A549 (cell line): Measurements from ENCODE around the gene ACTR3. TPM values are rescaled to one million over a fixed set of nuclear protein-coding genes. Genes with fewer than 3 reads are reported as not detected.

Experiments used
- ATAC-seq, 2 experiments: fragments of 200-7000 bp in 1 of 2; fragments of >200 bp in 1 of 2; cut with Nextera tagmentation in 1 of 2; cut with Tn5 transposase in 1 of 2; 3 replicates each; pipeline versions ENCODE4 v1.8.0 to v1.9.1; 2018 to 2020; ENCODE audit warnings: mild to moderate bottlenecking in 1 of 2, moderate library complexity in 1 of 2
- CTCF ChIA-PET: fragments of 300-600 bp; sonication (Branson Sonifier 250); formaldehyde crosslinking; extraction: SDS; loops from one replicate; lab custom pipeline; 2021; ENCODE audit warnings: antibody characterized with exemption, inconsistent platforms; lab: Yijun Ruan, JAX
- POLR2A ChIA-PET: fragments of 350-600 bp; formaldehyde crosslinking; extraction: SDS; loops from one replicate; lab custom pipeline; 2021; ENCODE audit warnings: antibody characterized with exemption, inconsistent platforms; lab: Yijun Ruan, JAX
- DNase-seq, 2 experiments: peaks; one replicate each; pipeline versions ENCODE4 v3.0.0 to v3.0.0-alpha.2; 2011 to 2016; ENCODE audit warnings: low read depth in 1 of 2, low spot score in 1 of 2
- FAIRE-seq: peaks from 2 replicates; lab custom pipeline; 2011; peaks lifted over from hg19 to GRCh38; lab: Jason Lieb, UNC
- H3K27ac ChIP-seq, 2 experiments: fragments of >200 bp; sonication (Bioruptor Twin); formaldehyde crosslinking; 3 replicates each; pipeline ENCODE4 v1.5.1; 2016 to 2017
- H3K4me1 ChIP-seq: fragments of >200 bp; sonication (Bioruptor Twin); formaldehyde crosslinking; 3 replicates; pipeline ENCODE4 v1.6.1; 2016
- H3K4me2 ChIP-seq: fragments of >200 bp; sonication (Bioruptor Twin); formaldehyde crosslinking; 3 replicates; pipeline ENCODE4 v1.6.1; 2016
- H3K4me3 ChIP-seq: fragments of >200 bp; sonication (Bioruptor Twin); formaldehyde crosslinking; 3 replicates; pipeline ENCODE4 v1.5.1; 2016
- H3K9me3 ChIP-seq: fragments of >200 bp; sonication (Bioruptor Twin); formaldehyde crosslinking; 3 replicates; pipeline ENCODE4 v1.6.1; 2016
- BHLHE40 ChIP-seq: IDR thresholded peaks from 2 replicates; pipeline ENCODE4 v1.6.1; 2012; ENCODE audit warnings: low read depth, low read length, inconsistent platforms
- CBX8 ChIP-seq: fragments of 200-600 bp; sonication (generic); IDR thresholded peaks from 2 replicates; pipeline ENCODE4 v1.6.1; 2016
- CHD2 ChIP-seq: fragments of 150-350 bp; IDR thresholded peaks from 2 replicates; pipeline ENCODE4 v1.6.1; 2014; ENCODE audit warnings: low read length; ENCODE audit not compliant: partially characterized antibody
- CHD4 ChIP-seq: fragments of 200-600 bp; sonication (generic); IDR thresholded peaks from 2 replicates; pipeline ENCODE4 v1.6.1; 2016; ENCODE audit warnings: antibody characterized with exemption, mild to moderate bottlenecking, borderline replicate concordance
- EHMT2 ChIP-seq: fragments of 200-600 bp; sonication (generic); IDR thresholded peaks from 2 replicates; pipeline ENCODE4 v1.6.1; 2016; ENCODE audit warnings: antibody characterized with exemption, low read depth, mild to moderate bottlenecking, moderate library complexity
- EP300 ChIP-seq, 2 experiments: fragments of >200 bp; sonication (Bioruptor Twin); formaldehyde crosslinking; IDR thresholded peaks; 2 replicates in 1 of 2; 3 replicates in 1 of 2; pipeline ENCODE4 v1.6.1; 2016 to 2017
- ESRRA ChIP-seq: fragments of 150-350 bp; IDR thresholded peaks from 2 replicates; pipeline ENCODE4 v1.6.1; 2014; ENCODE audit warnings: mild to moderate bottlenecking, low read length, borderline replicate concordance
- FOSL2 ChIP-seq, 2 experiments: fragments of 450-650 bp in 1 of 2; fragments of >200 bp in 1 of 2; sonication (Bioruptor Twin) in 1 of 2; formaldehyde crosslinking; IDR thresholded peaks; 2 replicates each; pipeline versions ENCODE4 v1.5.0 to v1.6.1; 2016 to 2020; ENCODE audit warnings: mild to moderate bottlenecking in 1 of 2, moderate library complexity in 1 of 2
- GATA3 ChIP-seq: IDR thresholded peaks from 2 replicates; pipeline ENCODE4 v1.6.1; 2012; ENCODE audit warnings: borderline replicate concordance
- HDAC2 ChIP-seq: fragments of 200-600 bp; sonication (generic); IDR thresholded peaks from 2 replicates; pipeline ENCODE4 v1.6.1; 2016
- HOXA7 ChIP-seq: fragments of 250-450 bp; sonication (Bioruptor Pico); IDR thresholded peaks from 2 replicates; pipeline ENCODE4 v1.5.0; 2020; ENCODE audit warnings: mild to moderate bottlenecking, moderate library complexity
- HOXB13 ChIP-seq: fragments of 250-450 bp; sonication (Bioruptor Pico); IDR thresholded peaks from 2 replicates; pipeline ENCODE4 v1.5.0; 2020; ENCODE audit warnings: low read depth, mild to moderate bottlenecking, moderate library complexity
- HOXB5 ChIP-seq: fragments of 250-450 bp; sonication (Bioruptor Pico); IDR thresholded peaks from 2 replicates; pipeline ENCODE4 v1.5.0; 2020; ENCODE audit warnings: mild to moderate bottlenecking, moderate library complexity
- MAZ ChIP-seq: fragments of 150-350 bp; IDR thresholded peaks from 2 replicates; pipeline ENCODE4 v1.6.1; 2014; ENCODE audit warnings: antibody characterized with exemption, low read depth, low read length, borderline replicate concordance
- NFE2L2 ChIP-seq: fragments of 150-350 bp; conservative IDR thresholded peaks from 2 replicates; pipeline ENCODE4 v1.6.1; 2014; ENCODE audit warnings: low read length
- PHF8 ChIP-seq: fragments of 200-600 bp; sonication (generic); IDR thresholded peaks from 2 replicates; pipeline ENCODE4 v1.6.1; 2016; ENCODE audit warnings: low read depth, mild to moderate bottlenecking, antibody characterized with exemption, moderate library complexity, borderline replicate concordance
- POLR2A ChIP-seq: IDR thresholded peaks from 2 replicates; pipeline ENCODE4 v1.6.1; 2012; ENCODE audit warnings: mild to moderate bottlenecking, low read length
- RCOR1 ChIP-seq: fragments of 150-350 bp; IDR thresholded peaks from 2 replicates; pipeline ENCODE4 v1.6.1; 2014; ENCODE audit warnings: antibody characterized with exemption, low read length, low read depth
- TFCP2L1 ChIP-seq: fragments of 250-450 bp; sonication (Bioruptor Pico); IDR thresholded peaks from 2 replicates; pipeline ENCODE4 v1.5.0; 2021; ENCODE audit warnings: mild to moderate bottlenecking
- ZSCAN20 ChIP-seq: fragments of 250-450 bp; sonication (Bioruptor Pico); IDR thresholded peaks from 2 replicates; pipeline ENCODE4 v1.8.0; 2022; ENCODE audit warnings: mild to moderate bottlenecking, moderate library complexity
- WGBS: methylation state at CpG from one replicate; pipeline ENCODE4 v1.1.6; 2017; ENCODE audit errors: missing lambda C conversion rate; 5-methylcytosine and 5-hydroxymethylcytosine counted together
- polyA plus RNA-seq, 4 experiments: library from polyadenylated mRNA; depleted of rRNA in 3 of 4; stranded (reverse); fragments of >200 nt; fragmentation: RNase III in 1 of 4; extraction: RNeasy Plus Mini Kit Qiagen cat#74134 plus additional on column Dnase treatment in 1 of 4; gene quantifications; 2 replicates in 3 of 4; 3 replicates in 1 of 4; pipeline ENCODE4 v1.2.3, GENCODE V29; 2011 to 2017
- TF ChIP-seq, protein P1 (sequence below): fragments of 150-350 bp; IDR thresholded peaks from 2 replicates; pipeline ENCODE4 v1.6.1; 2014; ENCODE audit warnings: low read depth, mild to moderate bottlenecking, low read length
- TF ChIP-seq, protein P2 (sequence below): fragments of 250-450 bp; sonication (Bioruptor Pico); IDR thresholded peaks from 2 replicates; pipeline ENCODE4 v1.5.0; 2021; ENCODE audit warnings: mild to moderate bottlenecking, moderate library complexity, borderline replicate concordance
- TF ChIP-seq, protein P3 (sequence below): fragments of >200 bp; sonication (Bioruptor Twin); formaldehyde crosslinking; IDR thresholded peaks from 2 replicates; pipeline ENCODE4 v1.6.1; 2016
- TF ChIP-seq, protein P4 (sequence below): fragments of >200 bp; sonication (Bioruptor Twin); formaldehyde crosslinking; IDR thresholded peaks from 3 replicates; pipeline ENCODE4 v1.5.1; 2016
- TF ChIP-seq, protein P5 (sequence below): fragments of 250-450 bp; sonication (Bioruptor Pico); IDR thresholded peaks from 2 replicates; pipeline ENCODE4 v1.5.0; 2020; ENCODE audit warnings: low read depth, mild to moderate bottlenecking, moderate library complexity

The ACTR3 gene
- polyA plus RNA-seq, 2 of the 4 experiments (the other 2 are of a cell fraction): 359 to 412 TPM

DNA sequence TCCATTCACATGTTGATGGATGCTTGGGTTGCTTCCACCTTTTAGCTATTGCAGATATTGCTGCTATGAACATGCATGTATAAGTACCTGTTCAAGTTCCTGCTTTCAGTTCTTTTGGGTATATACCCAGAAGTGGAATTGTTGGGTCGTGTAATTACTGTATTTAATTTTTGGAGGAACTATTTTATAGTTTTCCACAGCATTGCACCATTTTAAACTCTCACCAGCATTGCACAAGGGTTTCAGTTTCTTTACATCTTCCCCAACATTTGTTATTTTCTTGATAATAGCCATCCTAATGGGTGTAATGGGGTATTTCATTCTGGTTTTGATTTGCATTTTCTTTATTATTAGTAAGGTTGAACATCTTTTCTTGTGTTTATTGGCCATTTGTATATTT lies 16.0 kb downstream of the ACTR3 start:
- Histone ChIP-seq H3K9me3 (peaks cover 6% of the 10 kb centered on the region; the same call in 2 of the 3 replicates), H3K4me3 (no peak overlapping the region), H3K4me2 (no peak overlapping the region), H3K4me1 (peaks cover 20% of the 10 kb centered on the region), H3K27ac (no peak overlapping the region)
- DNase-seq (no peak), ATAC-seq (no peak), FAIRE-seq (no peak)
- TF ChIP-seq HOXA7 (CRISPR knock-in tag) (no peak), CHD2 (no peak), BHLHE40 (no peak)
- TF ChIP-seq, protein P1, sequence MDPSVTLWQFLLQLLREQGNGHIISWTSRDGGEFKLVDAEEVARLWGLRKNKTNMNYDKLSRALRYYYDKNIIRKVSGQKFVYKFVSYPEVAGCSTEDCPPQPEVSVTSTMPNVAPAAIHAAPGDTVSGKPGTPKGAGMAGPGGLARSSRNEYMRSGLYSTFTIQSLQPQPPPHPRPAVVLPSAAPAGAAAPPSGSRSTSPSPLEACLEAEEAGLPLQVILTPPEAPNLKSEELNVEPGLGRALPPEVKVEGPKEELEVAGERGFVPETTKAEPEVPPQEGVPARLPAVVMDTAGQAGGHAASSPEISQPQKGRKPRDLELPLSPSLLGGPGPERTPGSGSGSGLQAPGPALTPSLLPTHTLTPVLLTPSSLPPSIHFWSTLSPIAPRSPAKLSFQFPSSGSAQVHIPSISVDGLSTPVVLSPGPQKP: no peak
- WGBS: 74% methylated on average over 1 of the region's 1 CpG
- CTCF ChIA-PET: no interaction called here
- POLR2A ChIA-PET: no interaction called here

DNA sequence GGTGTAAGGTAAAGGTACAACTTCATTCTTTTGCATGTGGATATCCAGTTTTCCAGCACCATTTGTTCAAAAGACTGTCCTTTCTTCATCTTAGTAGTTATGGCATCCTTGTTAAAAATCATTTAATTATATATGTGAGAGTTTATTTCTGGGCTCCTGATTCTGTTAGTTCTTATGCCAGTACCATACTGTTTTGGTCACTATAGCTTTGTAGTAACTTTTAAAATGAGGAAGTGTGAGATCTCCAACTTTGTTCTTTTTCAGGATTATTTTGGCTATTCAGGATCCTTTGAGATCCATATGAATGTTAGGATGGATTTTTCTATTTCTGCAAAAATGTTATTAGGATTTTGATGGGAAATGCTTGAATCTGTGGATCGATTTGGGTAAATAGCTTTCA lies 16.8 kb downstream of the ACTR3 start:
- POLR2A ChIA-PET: no interaction called here
- CTCF ChIA-PET: no interaction called here
- TF ChIP-seq ESRRA (no peak), NFE2L2 (no peak), ZSCAN20 (no peak), RCOR1 (no peak)

DNA sequence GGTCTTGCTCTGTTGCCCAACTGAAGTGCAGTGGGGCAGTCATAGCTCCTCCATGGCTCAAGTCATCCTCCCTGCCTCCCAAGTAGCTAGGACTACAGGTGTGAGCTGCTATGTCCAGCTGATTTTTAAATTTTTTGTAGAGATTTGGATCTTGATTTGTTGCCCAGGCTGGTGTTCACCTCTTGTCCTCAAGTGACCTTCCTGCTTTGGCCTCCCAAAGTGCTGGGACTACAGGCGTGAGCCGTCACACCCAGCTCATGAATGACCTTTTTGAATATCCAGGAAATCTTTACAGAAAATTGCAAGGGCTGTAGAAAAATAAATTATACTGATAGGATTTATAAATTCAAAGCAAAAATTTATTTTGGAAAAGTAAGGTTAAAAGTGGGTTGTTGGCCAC lies 17.4 kb downstream of the ACTR3 start:
- no peak overlapping the region for H3K27ac ChIP-seq
- H3K4me2 ChIP-seq: no peak overlapping the region
- TF ChIP-seq HDAC2: no peak
- TF ChIP-seq POLR2A: no peak
- TF ChIP-seq PHF8: no peak
- CTCF ChIA-PET: interaction anchor here (1.2 kb wide), 1 partner anchor 13 kb away, joined by 3 read pairs; no protein-coding TSS in a partner anchor
- ATAC-seq: no peak
- POLR2A ChIA-PET: interaction anchor here (0.7 kb wide), 1 partner anchor 151 kb away, joined by 3 read pairs; the partner anchor contains the start of gene SLC35F5
- DNase-seq: no peak
- H3K4me3 ChIP-seq: no peak overlapping the region
- peaks cover 6% of the 10 kb centered on the region; the same call in 2 of the 3 replicates for H3K9me3 ChIP-seq
- peaks cover 19% of the 10 kb centered on the region for H3K4me1 ChIP-seq
- no peak for FAIRE-seq
- WGBS: 86% methylated on average over 2 of the region's 2 CpGs

More for the DNA sequence above, 16.8 kb downstream of the ACTR3 start:
- no peak overlapping the region for H3K27ac ChIP-seq
- ATAC-seq (no peak), FAIRE-seq (no peak), DNase-seq (no peak)
- H3K4me2 ChIP-seq: no peak overlapping the region
- H3K9me3 ChIP-seq: peaks cover 6% of the 10 kb centered on the region; the same call in 2 of the 3 replicates
- H3K4me3 ChIP-seq: no peak overlapping the region
- WGBS: 92% methylated on average over 1 of the region's 1 CpG
- peaks cover 19% of the 10 kb centered on the region for H3K4me1 ChIP-seq

DNA sequence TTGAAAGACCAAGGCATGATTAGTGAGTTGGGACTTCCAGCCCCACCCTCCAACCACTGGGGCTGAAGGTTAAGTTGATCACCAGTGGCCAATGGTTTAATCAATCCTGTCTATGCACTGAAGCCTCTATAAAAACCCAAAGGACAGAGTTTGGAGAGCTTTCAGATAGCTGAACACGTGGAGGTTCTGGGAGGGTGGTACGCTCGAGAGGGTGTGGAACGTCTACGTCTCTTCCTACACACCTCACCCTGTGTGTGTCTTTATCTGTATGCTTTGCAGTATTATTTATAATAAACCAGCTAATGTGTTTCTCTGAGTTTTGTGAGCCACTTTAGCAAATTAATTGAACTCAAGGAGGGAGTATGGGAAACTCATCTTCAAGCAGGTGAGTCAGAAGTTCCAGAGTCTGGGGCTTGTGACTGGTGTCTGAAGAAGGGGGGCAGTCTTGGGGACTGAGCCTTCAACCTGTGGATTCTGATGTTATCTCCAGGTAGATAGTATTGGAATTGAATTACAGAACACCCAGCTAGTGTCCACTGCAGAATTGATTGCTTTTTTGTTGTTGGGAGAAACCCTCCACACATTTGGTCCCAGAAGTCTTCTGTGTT lies 20.3 kb downstream of the ACTR3 start:
- ChIA-PET CTCF (interaction anchor here (0.7 to 1.4 kb wide), 2 partner anchors 12 to 36 kb away, joined by 3 to 4 read pairs; no protein-coding TSS in a partner anchor), POLR2A (no interaction called here)
- Histone ChIP-seq H3K4me1 (peaks cover 12% of the 10 kb centered on the region), H3K4me3 (no peak overlapping the region), H3K27ac (no peak overlapping the region), H3K9me3 (peaks cover 6% of the 10 kb centered on the region; the same call in 2 of the 3 replicates), H3K4me2 (0 out of 3 replicates have a peak overlapping the region, but pooled peaks have one; percentile 3)
- ATAC-seq (peak; percentile 34 to 70; a peak in 4 of 6 replicates), FAIRE-seq (no peak), DNase-seq (no peak)
- WGBS: 95% methylated on average over 5 of the region's 5 CpGs
- no peak for TF ChIP-seq HOXB5 (CRISPR knock-in tag)
- TF ChIP-seq FOSL2 (IDR thresholded peaks at IDR 0.05): no peak
- TF ChIP-seq FOSL2 (CRISPR knock-in tag; IDR thresholded peaks at IDR 0.05): no peak
- TF ChIP-seq, protein P2, sequence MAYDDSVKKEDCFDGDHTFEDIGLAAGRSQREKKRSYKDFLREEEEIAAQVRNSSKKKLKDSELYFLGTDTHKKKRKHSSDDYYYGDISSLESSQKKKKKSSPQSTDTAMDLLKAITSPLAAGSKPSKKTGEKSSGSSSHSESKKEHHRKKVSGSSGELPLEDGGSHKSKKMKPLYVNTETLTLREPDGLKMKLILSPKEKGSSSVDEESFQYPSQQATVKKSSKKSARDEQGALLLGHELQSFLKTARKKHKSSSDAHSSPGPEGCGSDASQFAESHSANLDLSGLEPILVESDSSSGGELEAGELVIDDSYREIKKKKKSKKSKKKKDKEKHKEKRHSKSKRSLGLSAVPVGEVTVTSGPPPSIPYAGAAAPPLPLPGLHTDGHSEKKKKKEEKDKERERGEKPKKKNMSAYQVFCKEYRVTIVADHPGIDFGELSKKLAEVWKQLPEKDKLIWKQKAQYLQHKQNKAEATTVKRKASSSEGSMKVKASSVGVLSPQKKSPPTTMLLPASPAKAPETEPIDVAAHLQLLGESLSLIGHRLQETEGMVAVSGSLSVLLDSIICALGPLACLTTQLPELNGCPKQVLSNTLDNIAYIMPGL: no peak
- TF ChIP-seq CBX8: no peak
- TF ChIP-seq, protein P3, sequence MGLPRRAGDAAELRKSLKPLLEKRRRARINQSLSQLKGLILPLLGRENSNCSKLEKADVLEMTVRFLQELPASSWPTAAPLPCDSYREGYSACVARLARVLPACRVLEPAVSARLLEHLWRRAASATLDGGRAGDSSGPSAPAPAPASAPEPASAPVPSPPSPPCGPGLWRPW: no peak
- TF ChIP-seq ESRRA: no peak
- no peak for TF ChIP-seq MAZ
- TF ChIP-seq EHMT2: no peak
- no peak for TF ChIP-seq GATA3
- TF ChIP-seq TFCP2L1 (CRISPR knock-in tag): no peak
- TF ChIP-seq HOXB13: no peak
- TF ChIP-seq, protein P4, sequence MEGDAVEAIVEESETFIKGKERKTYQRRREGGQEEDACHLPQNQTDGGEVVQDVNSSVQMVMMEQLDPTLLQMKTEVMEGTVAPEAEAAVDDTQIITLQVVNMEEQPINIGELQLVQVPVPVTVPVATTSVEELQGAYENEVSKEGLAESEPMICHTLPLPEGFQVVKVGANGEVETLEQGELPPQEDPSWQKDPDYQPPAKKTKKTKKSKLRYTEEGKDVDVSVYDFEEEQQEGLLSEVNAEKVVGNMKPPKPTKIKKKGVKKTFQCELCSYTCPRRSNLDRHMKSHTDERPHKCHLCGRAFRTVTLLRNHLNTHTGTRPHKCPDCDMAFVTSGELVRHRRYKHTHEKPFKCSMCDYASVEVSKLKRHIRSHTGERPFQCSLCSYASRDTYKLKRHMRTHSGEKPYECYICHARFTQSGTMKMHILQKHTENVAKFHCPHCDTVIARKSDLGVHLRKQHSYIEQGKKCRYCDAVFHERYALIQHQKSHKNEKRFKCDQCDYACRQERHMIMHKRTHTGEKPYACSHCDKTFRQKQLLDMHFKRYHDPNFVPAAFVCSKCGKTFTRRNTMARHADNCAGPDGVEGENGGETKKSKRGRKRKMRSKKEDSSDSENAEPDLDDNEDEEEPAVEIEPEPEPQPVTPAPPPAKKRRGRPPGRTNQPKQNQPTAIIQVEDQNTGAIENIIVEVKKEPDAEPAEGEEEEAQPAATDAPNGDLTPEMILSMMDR: no peak
- TF ChIP-seq EP300 (IDR thresholded peaks at IDR 0.05): no peak
- TF ChIP-seq HOXA7 (CRISPR knock-in tag): no peak
- TF ChIP-seq, protein P5, sequence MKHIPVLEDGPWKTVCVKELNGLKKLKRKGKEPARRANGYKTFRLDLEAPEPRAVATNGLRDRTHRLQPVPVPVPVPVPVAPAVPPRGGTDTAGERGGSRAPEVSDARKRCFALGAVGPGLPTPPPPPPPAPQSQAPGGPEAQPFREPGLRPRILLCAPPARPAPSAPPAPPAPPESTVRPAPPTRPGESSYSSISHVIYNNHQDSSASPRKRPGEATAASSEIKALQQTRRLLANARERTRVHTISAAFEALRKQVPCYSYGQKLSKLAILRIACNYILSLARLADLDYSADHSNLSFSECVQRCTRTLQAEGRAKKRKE: no peak
- no peak for TF ChIP-seq CHD4
